ENCODE measurements around the gene PMFBP1. TPM values are rescaled to one million over a fixed set of nuclear protein-coding genes. Genes with fewer than 3 reads are reported as not detected.
A peak's percentile ranks its signal among the peaks of the same experiment; 100 is the strongest.

Gene PMFBP1
- polyA plus RNA-seq, 1 of the 3 experiments (the other 2 are of a cell fraction): 0.16 TPM

DNA sequence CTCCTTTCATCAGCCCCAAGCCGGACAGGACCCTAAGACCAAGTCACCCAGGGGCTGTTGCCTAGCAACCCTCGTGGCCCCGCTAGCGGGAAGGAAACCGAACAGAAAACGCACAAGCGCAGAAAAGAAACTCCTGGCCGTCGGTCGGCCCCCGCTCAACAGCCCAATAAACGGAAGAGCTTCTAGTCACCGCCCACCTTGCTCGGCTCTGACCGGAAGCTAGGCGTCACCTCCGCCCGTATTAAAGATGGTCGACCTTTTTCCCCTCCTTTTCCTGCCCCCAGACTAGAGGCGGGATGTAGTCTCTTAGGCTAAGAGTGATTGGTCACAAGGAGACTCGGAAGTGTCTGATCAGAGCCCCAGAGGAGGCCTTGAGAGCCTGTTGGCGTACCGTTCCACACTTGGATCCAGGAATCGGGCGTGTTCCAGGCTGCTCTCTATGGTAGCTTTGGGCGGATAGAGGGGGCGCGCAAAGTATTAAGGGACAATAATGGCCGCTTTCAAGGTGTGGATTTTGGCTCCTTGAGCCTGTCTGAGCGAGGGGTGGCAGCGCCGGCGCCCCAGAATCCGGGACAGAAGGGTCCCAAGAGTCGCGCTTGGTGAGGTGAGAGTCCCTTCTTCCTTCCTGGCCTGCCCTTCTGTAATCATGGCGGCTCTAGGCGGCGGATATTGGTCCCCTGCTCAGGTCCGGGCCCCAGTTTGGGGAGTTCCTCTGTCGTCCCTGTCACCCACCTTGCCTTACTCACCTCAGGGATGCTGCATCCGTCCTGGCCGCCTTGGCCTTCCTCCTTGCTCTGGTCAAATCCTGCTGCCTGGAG lies 78.3 kb downstream of the PMFBP1 start, which contains the start of the genes DHX38 and TXNL4B (continued):
- TF ChIP-seq, protein P1, sequence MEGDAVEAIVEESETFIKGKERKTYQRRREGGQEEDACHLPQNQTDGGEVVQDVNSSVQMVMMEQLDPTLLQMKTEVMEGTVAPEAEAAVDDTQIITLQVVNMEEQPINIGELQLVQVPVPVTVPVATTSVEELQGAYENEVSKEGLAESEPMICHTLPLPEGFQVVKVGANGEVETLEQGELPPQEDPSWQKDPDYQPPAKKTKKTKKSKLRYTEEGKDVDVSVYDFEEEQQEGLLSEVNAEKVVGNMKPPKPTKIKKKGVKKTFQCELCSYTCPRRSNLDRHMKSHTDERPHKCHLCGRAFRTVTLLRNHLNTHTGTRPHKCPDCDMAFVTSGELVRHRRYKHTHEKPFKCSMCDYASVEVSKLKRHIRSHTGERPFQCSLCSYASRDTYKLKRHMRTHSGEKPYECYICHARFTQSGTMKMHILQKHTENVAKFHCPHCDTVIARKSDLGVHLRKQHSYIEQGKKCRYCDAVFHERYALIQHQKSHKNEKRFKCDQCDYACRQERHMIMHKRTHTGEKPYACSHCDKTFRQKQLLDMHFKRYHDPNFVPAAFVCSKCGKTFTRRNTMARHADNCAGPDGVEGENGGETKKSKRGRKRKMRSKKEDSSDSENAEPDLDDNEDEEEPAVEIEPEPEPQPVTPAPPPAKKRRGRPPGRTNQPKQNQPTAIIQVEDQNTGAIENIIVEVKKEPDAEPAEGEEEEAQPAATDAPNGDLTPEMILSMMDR (IDR thresholded peaks at IDR 0.05): no peak
- TF ChIP-seq TAF1 (IDR thresholded peaks at IDR 0.05; ENCODE audit: borderline replicate concordance, low read depth, low read length) (peak; percentile 82), FOXJ3 (CRISPR knock-in tag; IDR thresholded peaks at IDR 0.05) (no peak), ELF1 (IDR thresholded peaks at IDR 0.05) (peak; percentile 94), POLR2AphosphoS5 (IDR thresholded peaks at IDR 0.05; ENCODE audit: low read depth, low read length) (peak; percentile 58)
- TF ChIP-seq, protein P2, sequence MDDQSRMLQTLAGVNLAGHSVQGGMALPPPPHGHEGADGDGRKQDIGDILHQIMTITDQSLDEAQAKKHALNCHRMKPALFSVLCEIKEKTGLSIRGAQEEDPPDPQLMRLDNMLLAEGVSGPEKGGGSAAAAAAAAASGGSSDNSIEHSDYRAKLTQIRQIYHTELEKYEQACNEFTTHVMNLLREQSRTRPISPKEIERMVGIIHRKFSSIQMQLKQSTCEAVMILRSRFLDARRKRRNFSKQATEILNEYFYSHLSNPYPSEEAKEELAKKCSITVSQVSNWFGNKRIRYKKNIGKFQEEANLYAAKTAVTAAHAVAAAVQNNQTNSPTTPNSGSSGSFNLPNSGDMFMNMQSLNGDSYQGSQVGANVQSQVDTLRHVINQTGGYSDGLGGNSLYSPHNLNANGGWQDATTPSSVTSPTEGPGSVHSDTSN (IDR thresholded peaks at IDR 0.05): peak; percentile 70
- TF ChIP-seq, protein P3, sequence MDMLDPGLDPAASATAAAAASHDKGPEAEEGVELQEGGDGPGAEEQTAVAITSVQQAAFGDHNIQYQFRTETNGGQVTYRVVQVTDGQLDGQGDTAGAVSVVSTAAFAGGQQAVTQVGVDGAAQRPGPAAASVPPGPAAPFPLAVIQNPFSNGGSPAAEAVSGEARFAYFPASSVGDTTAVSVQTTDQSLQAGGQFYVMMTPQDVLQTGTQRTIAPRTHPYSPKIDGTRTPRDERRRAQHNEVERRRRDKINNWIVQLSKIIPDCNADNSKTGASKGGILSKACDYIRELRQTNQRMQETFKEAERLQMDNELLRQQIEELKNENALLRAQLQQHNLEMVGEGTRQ (IDR thresholded peaks at IDR 0.05; ENCODE audit: borderline replicate concordance, low read depth, low read length): no peak

DNA sequence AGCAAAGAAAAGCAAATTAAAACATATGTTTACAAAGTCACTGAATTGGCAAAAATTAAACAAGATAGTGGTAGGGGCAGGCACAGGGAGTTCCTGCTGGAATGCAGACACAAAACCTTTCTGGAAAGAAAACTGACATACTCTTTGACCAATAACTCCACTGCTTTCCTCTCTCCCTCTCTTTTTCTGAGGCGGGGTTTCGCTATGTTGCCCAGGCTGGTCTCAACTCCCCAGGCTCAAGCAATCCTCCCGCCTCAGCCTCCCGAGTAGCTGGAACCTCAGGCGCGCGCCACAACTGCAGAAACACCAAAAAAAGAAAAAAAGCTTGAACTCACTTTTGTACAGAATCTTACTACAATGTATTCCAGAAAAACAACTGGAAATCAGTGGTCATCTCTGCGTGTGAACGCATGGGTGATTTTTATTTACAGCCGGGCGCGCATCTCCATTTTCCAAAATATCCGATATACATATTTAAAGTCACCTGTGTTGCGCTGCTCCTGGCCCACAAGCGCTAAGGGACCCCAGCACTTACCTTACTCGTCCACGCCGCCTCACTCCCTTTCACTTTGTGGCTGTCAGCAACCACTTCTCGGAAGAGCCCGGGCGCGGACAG lies 79.0 kb downstream of the PMFBP1 start:
- peaks cover 32 to 48% of the 10 kb centered on the region in 2 experiments for H3K36me3 ChIP-seq (replicated peaks in 1 of 2; ENCODE audit: control insufficient read depth in 1 of 2, insufficient read depth in 2 of 2, low read length in 1 of 2)
- no peaks in the 10 kb centered on the region for H4K20me1 ChIP-seq (ENCODE audit: insufficient read depth)
- H3K79me2 ChIP-seq (ENCODE audit: insufficient read depth): peaks cover 62% of the 10 kb centered on the region
- H2AFZ ChIP-seq (ENCODE audit: low read depth): peak overlapping the region; percentile 96
- CTCF ChIA-PET: interaction anchor here (1.3 to 1.4 kb wide), 2 partner anchors 24 to 26 kb away, joined by 3 to 4 read pairs; no protein-coding TSS in a partner anchor
- peak overlapping the region; percentile 73 for H3K4me2 ChIP-seq
- no peak for TF ChIP-seq POLR2AphosphoS5 (IDR thresholded peaks at IDR 0.05; ENCODE audit: low read depth, low read length)
- TF ChIP-seq, protein P2 (IDR thresholded peaks at IDR 0.05): peak; percentile 89
- TF ChIP-seq MXI1 (IDR thresholded peaks at IDR 0.05; ENCODE audit: low read depth, low read length): peak; percentile 86; the same call in 1 of the 2 replicates
- DNase-seq: no peak
- peaks cover 4% of the 10 kb centered on the region for H3F3A ChIP-seq (replicated peaks; ENCODE audit: insufficient read depth)
- no peaks in the 10 kb centered on the region for H3K9me2 ChIP-seq
- peak overlapping the region; percentile 73 for H3K9ac ChIP-seq
- H3K4me1 ChIP-seq (ENCODE audit: control insufficient read depth in 1 of 2, insufficient read depth in 2 of 2, low read depth in 1 of 2, low read length in 1 of 2): peaks cover 9 to 19% of the 10 kb centered on the region in 2 experiments; a peak in 3 of 4 replicates
- peak overlapping the region; percentile 69 to 73 for H3K27ac ChIP-seq (ENCODE audit: low read depth in 2 of 2, low read length in 1 of 2)
- H3K9me3 ChIP-seq: no peaks in the 10 kb centered on the region
- H3K27me3 ChIP-seq (ENCODE audit: insufficient read depth): no peaks in the 10 kb centered on the region
- WGBS (ENCODE audit: low lambda C conversion rate): under 1% methylated on average over 21 of the region's 22 CpGs
- peak overlapping the region; percentile 97 to 100 for H3K4me3 ChIP-seq (ENCODE audit: low read depth in 2 of 2, low read length in 1 of 2)
- POLR2A ChIA-PET: interaction anchor here (0.9 to 1.0 kb wide), 2 partner anchors 8 to 106 kb away, joined by 3 to 6 read pairs; no protein-coding TSS in a partner anchor
